IMR-90 (cell line): ENCODE data around the gene RING1. TPM values are rescaled to one million over a fixed set of nuclear protein-coding genes. Genes with fewer than 3 reads are reported as not detected.

Experiments
- ATAC-seq: fragments of 200-7000 bp; cut with Tn5 transposase; 2 replicates; pipeline ENCODE4 v1.9.1; 2020; ENCODE audit warnings: low read depth, mild to moderate bottlenecking, moderate library complexity
- BruUV-seq: library from RNA; stranded (reverse); fragments of 400-500 nt; replicated peaks from 2 replicates; lab custom pipeline; 2021; lab: Mats Ljungman, UMichigan
- CTCF ChIA-PET: fragments of 300-600 bp; formaldehyde crosslinking; extraction: SDS; loops from one replicate; lab custom pipeline; 2021; ENCODE audit warnings: antibody characterized with exemption; lab: Yijun Ruan, JAX
- POLR2A ChIA-PET: fragments of 300-600 bp; sonication (Branson Sonifier 250); formaldehyde crosslinking; loops from one replicate; lab custom pipeline; 2022; ENCODE audit warnings: antibody characterized with exemption; ENCODE audit not compliant: unreplicated experiment; lab: Charles Lee
- DNase-seq: peaks from one replicate; pipeline ENCODE4 v3.0.0; 2013
- H2AFZ ChIP-seq: replicated peaks from 2 replicates; pipeline ENCODE3; 2013; ENCODE audit warnings: low read length, mild to moderate bottlenecking; ENCODE audit not compliant: poor library complexity
- H2AK5ac ChIP-seq: 2 replicates; pipeline ENCODE4 v1.6.1; 2013; ENCODE audit warnings: low read depth, low read length, inconsistent platforms
- H2AK9ac ChIP-seq: replicated peaks from 2 replicates; pipeline ENCODE3; 2013; ENCODE audit warnings: mild to moderate bottlenecking, low read depth, low read length, moderate library complexity; ENCODE audit not compliant: poor library complexity
- H2BK120ac ChIP-seq: 2 replicates; pipeline ENCODE4 v1.6.1; 2013; ENCODE audit warnings: low read depth, low read length, inconsistent platforms
- H2BK15ac ChIP-seq: 3 replicates; pipeline ENCODE4 v1.6.1; 2013; ENCODE audit warnings: low read depth, low read length, inconsistent platforms
- H2BK20ac ChIP-seq: 2 replicates; pipeline ENCODE4 v1.6.1; 2013; ENCODE audit warnings: low read depth, mild to moderate bottlenecking, inconsistent platforms, low read length, moderate library complexity
- H2BK5ac ChIP-seq: 2 replicates; pipeline ENCODE4 v1.6.1; 2013; ENCODE audit warnings: mild to moderate bottlenecking, low read depth, low read length, inconsistent platforms; ENCODE audit not compliant: poor library complexity, severe bottlenecking
- H3K14ac ChIP-seq: replicated peaks from 2 replicates; pipeline ENCODE4 v1.6.1; 2013; ENCODE audit warnings: low read depth, low read length, inconsistent platforms
- H3K18ac ChIP-seq: 2 replicates; pipeline ENCODE4 v1.6.1; 2013; ENCODE audit warnings: low read depth, low read length, control low read depth
- H3K23ac ChIP-seq: 2 replicates; pipeline ENCODE4 v1.6.1; 2013; ENCODE audit warnings: low read depth, low read length, inconsistent platforms
- H3K27ac ChIP-seq: 2 replicates; pipeline ENCODE4 v1.5.1; 2013; ENCODE audit warnings: mild to moderate bottlenecking, control low read depth, low read length; ENCODE audit not compliant: insufficient read depth
- H3K27me3 ChIP-seq: 2 replicates; pipeline ENCODE4 v1.6.1; 2013; ENCODE audit warnings: low read length; ENCODE audit not compliant: control insufficient read depth, insufficient read depth
- H3K36me3 ChIP-seq: 2 replicates; pipeline ENCODE4 v1.6.1; 2013; ENCODE audit warnings: low read length, mixed read lengths; ENCODE audit not compliant: control insufficient read depth, insufficient read depth
- H3K4ac ChIP-seq: 2 replicates; pipeline ENCODE4 v1.6.1; 2013; ENCODE audit warnings: low read depth, low read length, inconsistent platforms
- H3K4me1 ChIP-seq: 2 replicates; pipeline ENCODE4 v1.6.1; 2013; ENCODE audit warnings: low read length, mixed read lengths; ENCODE audit not compliant: control insufficient read depth, insufficient read depth
- H3K4me2 ChIP-seq: 2 replicates; pipeline ENCODE4 v1.6.1; 2013; ENCODE audit warnings: low read depth, mild to moderate bottlenecking, control low read depth, low read length, moderate library complexity
- H3K4me3 ChIP-seq: 2 replicates; pipeline ENCODE4 v1.5.1; 2013; ENCODE audit warnings: low read depth, mild to moderate bottlenecking, control low read depth, low read length, moderate library complexity; ENCODE audit not compliant: insufficient read depth
- H3K56ac ChIP-seq: 2 replicates; pipeline ENCODE4 v1.6.1; 2013; ENCODE audit warnings: low read length, inconsistent platforms; ENCODE audit not compliant: insufficient read depth; ENCODE audit errors: extremely low read depth
- H3K79me1 ChIP-seq, 2 experiments: 2 replicates each; pipeline ENCODE4 v1.6.1; 2013; ENCODE audit warnings: low read length in 2 of 2, inconsistent platforms in 1 of 2, low read depth in 1 of 2
- H3K9ac ChIP-seq: 2 replicates; pipeline ENCODE4 v1.6.1; 2013; ENCODE audit warnings: low read depth, low read length, control low read depth
- H3K9me1 ChIP-seq: 2 replicates; pipeline ENCODE4 v1.6.1; 2013; ENCODE audit warnings: low read length, inconsistent platforms; ENCODE audit not compliant: insufficient read depth
- H3K9me3 ChIP-seq: 2 replicates; pipeline ENCODE4 v1.6.1; 2013; ENCODE audit warnings: low read length; ENCODE audit not compliant: control insufficient read depth, insufficient read depth
- H4K20me1 ChIP-seq: 2 replicates; pipeline ENCODE4 v1.6.1; 2013; ENCODE audit warnings: low read length, inconsistent platforms; ENCODE audit not compliant: insufficient read depth
- H4K5ac ChIP-seq: 2 replicates; pipeline ENCODE4 v1.6.1; 2013; ENCODE audit warnings: mild to moderate bottlenecking, low read depth, low read length, control low read depth
- H4K8ac ChIP-seq, 2 experiments: 2 replicates each; pipeline ENCODE4 v1.6.1; 2013; ENCODE audit warnings: low read depth in 2 of 2, low read length in 2 of 2, control low read depth in 1 of 2, inconsistent platforms in 1 of 2
- H4K91ac ChIP-seq: 2 replicates; pipeline ENCODE4 v1.6.1; 2013; ENCODE audit warnings: low read depth, low read length, inconsistent platforms; ENCODE audit not compliant: insufficient read depth
- BHLHE40 ChIP-seq: fragments of 150-350 bp; IDR thresholded peaks from 2 replicates; pipeline ENCODE4 v1.6.1; 2016; ENCODE audit warnings: mild to moderate bottlenecking, low read depth, low read length
- CEBPB ChIP-seq: IDR thresholded peaks from 2 replicates; pipeline ENCODE4 v1.6.1; 2012; ENCODE audit warnings: low read depth, low read length, improper control_type of control experiment
- MAFK ChIP-seq: IDR thresholded peaks from 2 replicates; pipeline ENCODE4 v1.6.1; 2012; ENCODE audit warnings: low read depth, low read length, improper control_type of control experiment
- MAZ ChIP-seq: IDR thresholded peaks from 2 replicates; pipeline ENCODE4 v1.6.1; 2012; ENCODE audit warnings: low read depth, mild to moderate bottlenecking, low read length, improper control_type of control experiment, moderate library complexity, borderline replicate concordance
- MXI1 ChIP-seq: IDR thresholded peaks from 2 replicates; pipeline ENCODE4 v1.6.1; 2012; ENCODE audit warnings: low read depth, mild to moderate bottlenecking, low read length, moderate library complexity, borderline replicate concordance
- NFE2L2 ChIP-seq: fragments of 150-350 bp; IDR thresholded peaks from 2 replicates; pipeline ENCODE4 v1.6.1; 2016; ENCODE audit warnings: low read depth, mild to moderate bottlenecking, low read length
- POLR2A ChIP-seq: IDR thresholded peaks from 2 replicates; pipeline ENCODE4 v1.6.1; 2012; ENCODE audit warnings: mild to moderate bottlenecking, low read depth, low read length
- RCOR1 ChIP-seq: IDR thresholded peaks from 2 replicates; pipeline ENCODE4 v1.6.1; 2012; ENCODE audit warnings: mild to moderate bottlenecking, low read length, improper control_type of control experiment; ENCODE audit not compliant: insufficient replicate concordance
- RFX5 ChIP-seq: IDR thresholded peaks from 2 replicates; pipeline ENCODE4 v1.8.0; 2012; ENCODE audit warnings: low read depth, mild to moderate bottlenecking, low read length, moderate library complexity
- WGBS, 2 experiments: methylation state at CpG; one replicate each; pipeline versions ENCODE4 v1.1.5 to v1.1.7; 2013; ENCODE audit warnings: missing lambda C conversion rate in 2 of 2; ENCODE audit not compliant: insufficient read length in 1 of 2; ENCODE audit errors: extremely low coverage in 2 of 2; 5-methylcytosine and 5-hydroxymethylcytosine counted together
- dilution Hi-C: fragments of 300-500 bp; cut with HindIII; formaldehyde crosslinking; loops from one replicate; pipeline ENCODE4 v1.14.3; 2018; ENCODE audit warnings: low sequenced_read_pairs; ENCODE audit not compliant: unreplicated experiment
- in situ Hi-C: fragments of 300-500 bp; cut with MboI; formaldehyde crosslinking; loops from 3 replicates; pipeline ENCODE4 v1.14.3; 2019; ENCODE audit warnings: low sequenced_read_pairs, inconsistent platforms, mixed read lengths
- intact Hi-C: fragments of 100-400 bp; cut with micrococcal nuclease; formaldehyde crosslinking; loops from 2 replicates; pipeline ENCODE4 v1.10.0; 2022
- polyA plus RNA-seq, 3 experiments: library from polyadenylated mRNA; depleted of rRNA; stranded (reverse); fragments of >200 nt; gene quantifications; 2 replicates each; pipeline ENCODE4 v1.2.3, GENCODE V29; 2012; ENCODE audit warnings: low replicate concordance in 1 of 3
- total RNA-seq: library from RNA; depleted of rRNA; stranded (reverse); fragments of >200 nt; gene quantifications from 2 replicates; pipeline ENCODE4 v1.2.3, GENCODE V29; 2012
- TF ChIP-seq, protein P1 (sequence below): fragments of 150-350 bp; IDR thresholded peaks from 2 replicates; pipeline ENCODE4 v1.6.1; 2016; ENCODE audit warnings: low read depth, mild to moderate bottlenecking, low read length, moderate library complexity, borderline replicate concordance

RING1 gene
- total and polyA plus RNA-seq, 2 of the 4 experiments (the other 2 are of a cell fraction), result 14.9 to 40.8 TPM

DNA sequence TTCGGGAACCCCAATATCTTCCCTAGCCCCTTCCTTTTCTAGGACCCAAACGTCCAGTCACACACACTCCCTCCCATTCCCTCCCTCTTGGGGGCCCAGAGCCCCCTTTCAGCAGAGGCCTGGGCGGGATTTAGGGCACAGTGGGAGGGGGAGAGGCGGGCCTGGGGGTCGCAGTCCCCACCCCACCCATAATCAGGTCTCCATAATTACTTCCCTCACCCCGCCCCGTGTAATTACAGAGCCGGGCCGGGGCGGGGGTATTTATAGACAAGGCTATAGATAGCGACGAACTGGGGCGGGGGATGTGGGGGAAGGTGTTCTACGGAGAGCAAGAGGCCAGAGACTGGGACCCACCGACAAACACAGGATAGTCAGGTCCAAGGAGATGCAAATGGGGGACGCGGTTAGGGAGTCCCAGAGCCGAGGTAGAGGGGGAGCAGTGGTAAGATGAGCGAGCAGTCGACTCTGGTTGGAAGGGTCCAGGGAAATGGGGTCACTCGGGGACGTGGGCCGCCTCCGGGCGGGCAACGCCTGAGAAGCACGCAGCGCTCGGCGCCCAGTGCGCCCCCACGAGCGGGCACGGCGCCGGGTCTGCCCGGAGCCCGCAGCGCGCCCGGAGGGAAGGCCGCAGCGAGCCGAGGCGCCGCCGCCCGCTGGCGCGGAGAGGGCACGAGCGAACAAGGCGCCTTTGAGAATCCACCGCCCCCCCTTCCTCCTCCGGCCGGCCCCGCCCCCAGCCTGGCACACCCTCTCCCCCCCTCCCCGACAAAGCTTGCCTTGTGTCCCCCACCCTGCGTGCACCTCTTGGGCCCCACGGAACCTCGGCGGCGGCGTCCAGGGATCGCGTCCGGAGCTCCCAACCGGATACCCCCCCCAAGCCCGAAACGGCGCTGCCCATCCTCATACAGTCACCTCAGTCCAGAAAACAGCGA, 15.4 kb upstream of the RING1 start:
- CTCF ChIA-PET, result no interaction called here
- Histone ChIP-seq H4K5ac (no peak overlapping the region), H4K20me1 (peaks cover 17% of the 10 kb centered on the region; the same call in 1 of the 2 replicates), H4K91ac (no peak overlapping the region), H2AK5ac (no peak overlapping the region), H3K4ac (no peak overlapping the region; the same call in 1 of the 2 replicates), H3K14ac (no peak overlapping the region), H3K56ac (no peak overlapping the region), H4K8ac (no peak overlapping the region), H2BK20ac (no peak overlapping the region), H2AFZ (peak overlapping the region; percentile 51), H2BK15ac (no peak overlapping the region), H3K4me1 (peaks cover 4% of the 10 kb centered on the region; the same call in 1 of the 2 replicates), H3K9me1 (peaks cover 4% of the 10 kb centered on the region), H3K79me1 (peaks cover 8 to 28% of the 10 kb centered on the region in 2 experiments; a peak in 3 of 4 replicates), H3K18ac (no peak overlapping the region; the same call in 1 of the 2 replicates), H2AK9ac (peak overlapping the region; percentile 42), H3K9ac (peak overlapping the region; percentile 55), H3K27me3 (peaks cover 41% of the 10 kb centered on the region), H2BK5ac (no peak overlapping the region), H3K9me3 (no peaks in the 10 kb centered on the region), H3K23ac (no peak overlapping the region), H3K27ac (no peak overlapping the region; the same call in 1 of the 2 replicates), H3K4me2 (peak overlapping the region; percentile 85), H3K36me3 (peaks cover 30% of the 10 kb centered on the region), H2BK120ac (no peak overlapping the region), H3K4me3 (peak overlapping the region; percentile 43)
- dilution Hi-C loops, result no loop called here
- no peak for TF ChIP-seq NFE2L2
- no peak for TF ChIP-seq CEBPB
- TF ChIP-seq MAFK, result no peak
- no peak for TF ChIP-seq RCOR1
- peak; percentile 29; the same call in 1 of the 2 replicates for TF ChIP-seq MAZ
- TF ChIP-seq, protein P1, sequence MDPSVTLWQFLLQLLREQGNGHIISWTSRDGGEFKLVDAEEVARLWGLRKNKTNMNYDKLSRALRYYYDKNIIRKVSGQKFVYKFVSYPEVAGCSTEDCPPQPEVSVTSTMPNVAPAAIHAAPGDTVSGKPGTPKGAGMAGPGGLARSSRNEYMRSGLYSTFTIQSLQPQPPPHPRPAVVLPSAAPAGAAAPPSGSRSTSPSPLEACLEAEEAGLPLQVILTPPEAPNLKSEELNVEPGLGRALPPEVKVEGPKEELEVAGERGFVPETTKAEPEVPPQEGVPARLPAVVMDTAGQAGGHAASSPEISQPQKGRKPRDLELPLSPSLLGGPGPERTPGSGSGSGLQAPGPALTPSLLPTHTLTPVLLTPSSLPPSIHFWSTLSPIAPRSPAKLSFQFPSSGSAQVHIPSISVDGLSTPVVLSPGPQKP, result no peak
- 0 out of 2 replicates have a peak, but pooled peaks have one; percentile 8 for TF ChIP-seq BHLHE40
- no peak for TF ChIP-seq MXI1
- TF ChIP-seq POLR2A, result no peak
- TF ChIP-seq RFX5, result no peak
- WGBS, 2 experiments, result 4% methylated on average over 10 of the region's 72 CpGs; no CpG with 5 or more reads in 1 of the 2 experiments
- ATAC-seq (peak; percentile 33), DNase-seq (no peak)
- intact Hi-C loops, result no loop called here
- BruUV-seq, result no TSS peak
- in situ Hi-C loops, result no loop called here
- POLR2A ChIA-PET, result no interaction called here
